ENCODE results near the gene ADAT1.

- TF ChIP-seq EZH2 (IDR thresholded peaks at IDR 0.05; ENCODE audit: borderline replicate concordance, low read depth, low read length, severe bottlenecking): no peak
- no peak for TF ChIP-seq CTCF (IDR thresholded peaks at IDR 0.05; ENCODE audit: borderline replicate concordance, extremely low read depth, low read length, poor library complexity, severe bottlenecking)
Measured at GRCh38 chr16:75599452-75600277, 23.4 kb downstream of the ADAT1 start.

All from DND-41 (cell line).